ENCODE results near the gene ARPC5L.

The ARPC5L gene

DNA sequence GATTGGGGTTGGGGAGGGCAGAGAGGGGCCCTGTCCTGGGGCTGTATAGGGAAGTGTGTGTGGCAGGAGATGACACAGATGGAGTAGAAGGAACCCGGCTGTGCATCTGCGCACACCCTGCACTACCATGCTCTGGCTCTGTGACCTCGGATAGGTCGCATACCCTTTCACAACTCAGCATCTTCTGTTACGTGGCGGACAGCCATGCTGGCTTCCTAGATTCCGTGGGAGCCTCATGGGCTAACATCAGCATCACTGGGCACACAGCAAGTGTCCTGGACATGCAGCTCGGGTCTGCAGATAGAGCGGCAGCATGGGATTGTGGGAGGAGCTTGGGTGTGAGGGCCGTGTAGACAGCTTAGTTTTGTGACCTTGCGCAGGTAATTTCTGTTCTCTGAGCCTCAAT lies 9.2 kb downstream of the ARPC5L start:
- ATAC-seq: no peak
- peak overlapping the region; percentile 98 for H3K27ac Mint-ChIP-seq

DNA sequence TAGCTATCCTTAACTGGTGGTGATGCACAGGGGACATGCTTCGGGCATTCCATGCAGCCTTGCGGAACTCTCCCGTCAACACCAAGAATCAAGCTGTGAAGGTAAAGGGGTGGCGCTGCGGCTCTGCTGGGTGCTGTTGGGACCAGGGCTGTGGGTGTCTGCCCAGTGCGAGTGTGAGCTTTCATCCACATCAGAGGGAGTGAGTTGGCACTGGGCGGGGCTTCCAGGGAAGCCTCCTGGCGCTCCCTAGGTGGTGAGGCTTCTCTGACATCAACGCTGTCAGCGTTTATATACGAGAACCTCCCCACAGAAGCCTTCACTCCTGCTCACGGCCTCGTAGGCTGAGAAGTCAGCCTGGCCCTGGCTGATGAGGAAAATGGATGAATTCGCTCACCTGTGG lies 11.7 kb downstream of the ARPC5L start:
- Mint-ChIP-seq H3K4me1 (peaks cover 64% of the 10 kb centered on the region), H3K36me3 (peaks cover 100% of the 10 kb centered on the region), H3K9me3 (no peaks in the 10 kb centered on the region), H3K4me3 (peak overlapping the region; percentile 91), H3K27ac (peak overlapping the region; percentile 98)
- ATAC-seq (peak; percentile 14), DNase-seq (ENCODE audit: low spot score in 2 of 2) (peak in 1 of 2 donors; percentile 62)

More for the DNA sequence above, 9.2 kb downstream of the ARPC5L start:
- peak overlapping the region; percentile 91 for H3K4me3 Mint-ChIP-seq
- H3K36me3 Mint-ChIP-seq: peaks cover 83% of the 10 kb centered on the region
- H3K4me1 Mint-ChIP-seq: peaks cover 68% of the 10 kb centered on the region
- peak in 1 of 2 donors; percentile 63 for DNase-seq (ENCODE audit: low spot score in 2 of 2)
- no peaks in the 10 kb centered on the region for H3K9me3 Mint-ChIP-seq

DNA sequence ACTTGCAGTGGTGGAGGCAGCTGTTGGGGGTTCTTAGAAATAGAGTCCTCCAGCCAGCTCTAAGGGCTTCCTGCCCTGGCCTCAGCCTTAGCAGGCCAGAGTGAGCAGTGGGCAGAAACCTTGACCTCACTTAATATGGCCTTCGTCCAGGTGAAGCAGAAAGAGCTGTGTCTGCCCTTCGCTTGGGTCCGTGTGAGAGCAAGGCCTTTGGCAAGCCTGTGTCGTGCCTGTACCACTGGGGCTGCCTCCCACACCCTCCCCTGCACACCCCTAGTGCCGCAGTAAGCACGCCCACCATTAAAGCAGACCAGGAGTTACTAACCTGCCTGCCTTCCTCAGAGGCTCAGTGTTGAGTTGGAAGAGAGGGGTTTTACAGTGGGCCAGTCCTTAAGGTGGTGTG lies 13.6 kb downstream of the ARPC5L start:
- Mint-ChIP-seq H3K4me1 (peaks cover 62% of the 10 kb centered on the region), H3K27ac (peak overlapping the region; percentile 98), H3K9me3 (no peaks in the 10 kb centered on the region), H3K36me3 (peaks cover 99% of the 10 kb centered on the region), H3K4me3 (no peak overlapping the region)
- DNase-seq (ENCODE audit: low spot score in 2 of 2): no peak
- no peak for ATAC-seq

DNA sequence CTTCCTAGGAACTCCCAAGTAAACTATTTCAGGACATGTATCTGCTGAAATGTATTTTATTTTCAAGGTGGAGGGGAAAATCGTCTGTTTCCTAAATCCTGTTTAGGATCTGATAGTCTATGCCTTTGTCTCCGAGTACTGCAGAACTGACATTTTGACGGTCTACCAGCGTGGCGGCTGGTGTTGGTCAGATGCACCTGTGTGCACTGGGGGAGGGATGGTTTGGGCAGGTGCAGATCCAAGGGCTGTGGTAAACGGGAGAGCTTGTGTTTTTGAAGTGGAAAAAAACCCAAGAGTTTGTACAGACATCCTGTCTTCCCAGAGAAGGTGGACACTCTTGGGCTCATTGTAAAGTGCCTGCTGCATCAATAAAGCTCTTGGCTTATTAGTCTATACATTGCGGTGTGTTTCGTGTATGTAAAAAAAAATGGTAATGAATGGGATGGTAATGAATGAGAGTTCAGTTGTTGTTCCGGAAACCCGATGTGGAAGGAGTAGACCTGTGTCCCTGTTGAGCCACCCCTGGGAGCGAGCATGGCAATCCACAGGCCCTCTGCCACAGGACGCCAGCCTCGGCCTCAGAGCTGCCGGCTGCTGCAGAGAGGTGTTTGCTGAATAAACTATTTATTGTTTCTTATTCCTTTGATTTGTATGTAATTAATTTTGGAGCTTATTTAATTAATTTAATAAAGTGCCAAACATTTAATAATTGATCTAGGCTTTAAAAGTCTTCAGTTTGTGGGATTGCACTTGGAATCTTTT lies 15.3 kb downstream of the ARPC5L start:
- H3K27ac Mint-ChIP-seq: peak overlapping the region; percentile 65
- H3K36me3 Mint-ChIP-seq: peaks cover 97% of the 10 kb centered on the region

DNA sequence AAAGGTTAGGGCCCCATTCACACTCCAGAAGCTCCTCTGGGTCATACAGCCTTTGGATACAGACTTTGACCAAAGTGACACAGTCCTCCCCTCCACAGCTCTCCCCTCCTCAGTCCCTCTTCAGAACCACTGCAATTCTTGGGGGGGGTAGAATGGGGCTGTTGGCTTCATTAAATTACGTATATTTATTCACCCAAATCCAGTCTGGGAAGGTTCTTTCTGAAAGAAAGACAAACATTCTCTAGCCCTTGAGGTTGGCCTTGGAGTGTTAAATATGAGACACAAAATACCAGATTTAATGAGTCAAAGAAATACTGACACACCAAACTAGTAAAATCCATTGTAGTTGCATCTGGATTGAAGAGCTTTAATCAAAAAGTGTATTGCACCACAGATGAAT lies 16.1 kb downstream of the ARPC5L start:
- Mint-ChIP-seq H3K36me3 (peaks cover 93% of the 10 kb centered on the region), H3K4me1 (peaks cover 36% of the 10 kb centered on the region), H3K9me3 (no peaks in the 10 kb centered on the region), H3K27ac (peak overlapping the region; percentile 63), H3K4me3 (no peak overlapping the region)
- DNase-seq (ENCODE audit: low spot score in 2 of 2): no peak
- no peak for ATAC-seq

More for the DNA sequence above, 15.3 kb downstream of the ARPC5L start:
- ATAC-seq: no peak
- Mint-ChIP-seq H3K4me1 (peaks cover 45% of the 10 kb centered on the region), H3K9me3 (no peaks in the 10 kb centered on the region), H3K4me3 (no peak overlapping the region)
- no peak for DNase-seq (ENCODE audit: low spot score in 2 of 2)

DNA sequence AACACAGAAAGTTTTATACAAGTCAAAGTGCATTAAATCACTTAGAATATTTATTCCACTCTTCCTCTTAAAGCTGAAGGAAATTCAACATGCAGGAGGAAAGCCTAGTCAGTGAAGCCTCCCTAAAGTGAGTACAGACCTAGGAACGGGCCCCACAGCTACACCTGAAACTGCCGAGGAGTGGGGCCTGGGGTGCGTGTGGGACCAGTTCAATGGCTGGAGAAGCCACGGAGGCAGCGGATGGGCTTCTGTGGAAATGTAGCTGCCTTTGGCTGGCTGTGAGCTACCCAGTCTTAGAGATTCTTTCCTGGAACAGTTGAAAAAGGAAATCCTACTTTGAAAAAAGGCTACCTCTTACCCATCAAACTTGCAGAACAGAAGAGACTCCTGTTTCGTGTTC lies 16.6 kb downstream of the ARPC5L start:
- peaks cover 31% of the 10 kb centered on the region for H3K4me1 Mint-ChIP-seq
- peak overlapping the region; percentile 63 for H3K27ac Mint-ChIP-seq
- no peak for ATAC-seq
- no peak overlapping the region for H3K4me3 Mint-ChIP-seq
- DNase-seq (ENCODE audit: low spot score in 2 of 2): no peak
- no peaks in the 10 kb centered on the region for H3K9me3 Mint-ChIP-seq
- peaks cover 93% of the 10 kb centered on the region for H3K36me3 Mint-ChIP-seq

DNA sequence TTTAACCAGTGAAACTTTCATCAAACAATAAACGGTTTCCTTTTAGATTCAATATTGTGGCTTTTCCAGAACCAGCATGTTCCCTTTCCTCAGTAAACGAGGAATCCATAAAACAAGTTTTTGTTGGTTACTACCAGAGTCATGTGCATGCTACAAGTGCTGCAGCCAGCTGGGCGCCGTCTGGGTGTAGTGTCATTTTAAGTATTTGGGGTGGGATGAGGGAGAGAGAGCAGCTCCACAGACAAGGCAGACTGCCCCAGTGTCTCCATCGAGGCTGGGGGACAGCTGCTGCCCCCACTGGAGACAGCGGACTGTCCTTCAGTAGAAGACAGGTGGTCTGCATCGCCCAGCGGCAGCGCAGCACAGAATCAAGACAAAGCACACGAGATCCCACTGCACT lies 17.3 kb downstream of the ARPC5L start:
- Mint-ChIP-seq H3K4me3 (no peak overlapping the region), H3K4me1 (peaks cover 24% of the 10 kb centered on the region), H3K9me3 (no peaks in the 10 kb centered on the region), H3K36me3 (peaks cover 93% of the 10 kb centered on the region), H3K27ac (peak overlapping the region; percentile 63)
- no peak for DNase-seq (ENCODE audit: low spot score in 2 of 2)
- ATAC-seq: no peak

DNA sequence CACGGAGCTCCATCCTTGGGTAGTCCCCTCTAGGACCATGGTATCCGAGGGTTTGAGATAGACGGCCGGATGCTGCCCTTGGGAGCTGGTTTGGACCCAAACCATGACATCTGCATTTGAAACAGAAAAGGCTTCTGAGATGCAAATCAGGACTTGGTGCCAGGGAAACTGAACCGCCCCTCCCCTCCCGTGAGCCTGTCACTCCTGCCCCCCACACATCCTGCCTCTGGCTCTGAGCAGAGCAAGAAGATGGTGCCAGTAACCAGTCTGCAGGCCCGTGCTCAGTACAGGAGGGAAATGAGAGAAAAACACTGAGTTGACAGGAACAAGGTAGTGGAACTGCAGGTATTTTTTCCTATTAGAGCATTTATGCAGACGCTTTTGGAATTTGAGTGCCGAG lies 18.6 kb downstream of the ARPC5L start:
- peaks cover 93% of the 10 kb centered on the region for H3K36me3 Mint-ChIP-seq
- DNase-seq (ENCODE audit: low spot score in 2 of 2) (no peak), ATAC-seq (no peak)
- H3K27ac Mint-ChIP-seq: peak overlapping the region; percentile 63
- no peak overlapping the region for H3K4me3 Mint-ChIP-seq
- no peaks in the 10 kb centered on the region for H3K9me3 Mint-ChIP-seq
- H3K4me1 Mint-ChIP-seq: peaks cover 13% of the 10 kb centered on the region

DNA sequence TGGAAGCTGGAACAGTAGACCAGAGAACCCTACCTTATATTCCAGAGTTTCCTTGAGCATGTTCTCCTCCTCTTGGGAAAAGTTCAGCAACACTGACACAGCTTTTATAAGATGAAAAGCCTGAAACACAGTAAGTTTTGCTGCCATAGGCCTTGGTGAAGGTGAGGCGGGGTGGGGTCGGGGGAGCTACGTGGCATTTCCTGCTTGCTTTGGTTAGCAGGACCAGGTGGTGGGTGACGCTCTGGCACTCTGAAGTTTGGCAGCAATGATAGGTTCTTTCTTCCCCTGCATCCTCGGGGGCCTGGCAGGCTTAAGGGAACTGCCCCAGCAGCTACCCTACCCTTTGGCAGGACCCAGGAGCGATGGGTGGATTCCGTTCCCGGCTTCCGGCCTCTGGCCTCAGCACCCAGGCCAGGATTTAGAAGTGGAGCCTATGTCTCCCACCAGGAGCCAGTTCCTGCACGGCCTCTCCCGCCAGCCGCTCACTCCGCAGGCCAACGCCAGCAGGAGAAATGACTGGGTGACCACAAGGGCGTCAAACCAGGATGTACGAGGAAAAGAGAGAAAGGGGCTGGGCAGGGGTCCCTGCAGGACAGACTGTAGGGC lies 19.3 kb downstream of the ARPC5L start:
- H3K4me1 Mint-ChIP-seq: peaks cover 12% of the 10 kb centered on the region
- ATAC-seq: no peak
- no peak for DNase-seq (ENCODE audit: low spot score in 2 of 2)
- no peaks in the 10 kb centered on the region for H3K9me3 Mint-ChIP-seq
- H3K4me3 Mint-ChIP-seq: no peak overlapping the region
- H3K27ac Mint-ChIP-seq: peak overlapping the region; percentile 60
- peaks cover 87% of the 10 kb centered on the region for H3K36me3 Mint-ChIP-seq

DNA sequence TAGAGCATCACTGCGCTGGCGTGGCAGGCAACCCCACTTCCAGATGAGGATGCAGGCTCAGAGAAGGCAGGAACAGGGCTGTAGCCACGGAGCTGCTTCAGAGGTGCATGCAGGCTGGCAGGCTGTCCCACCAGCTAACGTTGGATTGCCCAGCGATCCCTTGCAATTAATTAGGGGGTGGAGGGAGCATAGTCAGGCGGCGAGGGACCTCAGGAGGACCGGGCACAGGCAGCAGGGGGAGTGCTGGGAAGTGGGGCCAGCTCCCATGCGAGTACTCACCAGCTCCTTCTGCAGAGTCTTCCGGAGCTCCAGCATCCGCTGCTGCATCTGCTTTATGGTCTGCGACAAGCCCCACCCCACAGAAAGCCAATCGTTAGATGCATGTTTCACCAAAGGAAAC lies 20.3 kb downstream of the ARPC5L start:
- no peak for DNase-seq (ENCODE audit: low spot score in 2 of 2)
- Mint-ChIP-seq H3K4me3 (no peak overlapping the region), H3K9me3 (no peaks in the 10 kb centered on the region), H3K4me1 (peaks cover 6% of the 10 kb centered on the region), H3K36me3 (peaks cover 85% of the 10 kb centered on the region), H3K27ac (peak overlapping the region; percentile 60)
- no peak for ATAC-seq

DNA sequence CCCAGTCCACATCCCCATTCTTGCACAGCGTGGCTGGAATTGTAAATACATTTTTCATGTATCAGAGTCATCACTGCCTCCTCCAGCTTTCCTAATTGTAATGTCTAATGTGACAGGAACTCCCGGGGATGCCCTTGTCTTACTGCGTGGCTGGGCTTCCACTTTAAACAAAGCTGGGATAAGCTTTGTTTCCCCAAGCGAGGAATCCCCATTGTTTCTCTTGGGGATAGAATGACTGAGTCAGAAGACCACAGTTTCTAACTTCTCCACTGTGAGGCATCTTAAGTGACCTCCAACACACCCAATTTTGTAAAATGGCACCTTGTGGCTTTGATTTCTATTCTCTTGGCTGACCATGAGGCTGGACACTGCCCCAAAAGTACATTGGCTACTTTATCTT lies 22.4 kb downstream of the ARPC5L start:
- H3K4me3 Mint-ChIP-seq: no peak overlapping the region
- peaks cover under 1% of the 10 kb centered on the region for H3K4me1 Mint-ChIP-seq
- ATAC-seq: no peak
- peak overlapping the region; percentile 70 for H3K27ac Mint-ChIP-seq
- no peak for DNase-seq (ENCODE audit: low spot score in 2 of 2)
- H3K9me3 Mint-ChIP-seq: no peaks in the 10 kb centered on the region
- H3K36me3 Mint-ChIP-seq: peaks cover 76% of the 10 kb centered on the region

DNA sequence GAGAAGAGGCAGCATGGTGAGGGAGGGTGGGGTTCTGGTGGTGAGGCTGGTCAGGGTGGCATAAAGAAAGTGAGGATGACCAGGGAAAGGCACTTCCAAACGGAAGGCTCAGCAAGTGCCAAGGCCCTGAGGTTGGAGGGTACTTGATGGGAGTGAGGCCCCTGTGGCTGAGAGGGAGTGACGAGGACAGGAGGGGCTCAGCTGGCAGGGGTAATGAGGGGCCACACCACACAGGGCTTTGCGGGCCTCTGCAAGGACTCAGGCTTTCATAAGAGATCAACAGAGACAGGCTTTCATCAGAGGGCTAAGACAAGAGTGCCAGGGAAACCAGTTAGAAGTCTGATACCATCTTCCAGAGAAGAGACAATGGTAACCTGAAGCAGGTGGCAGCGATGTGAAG lies 23.6 kb downstream of the ARPC5L start:
- no peak for ATAC-seq
- Mint-ChIP-seq H3K4me1 (no peaks in the 10 kb centered on the region), H3K9me3 (no peaks in the 10 kb centered on the region), H3K4me3 (no peak overlapping the region), H3K27ac (peak overlapping the region; percentile 61), H3K36me3 (peaks cover 77% of the 10 kb centered on the region)
- DNase-seq (ENCODE audit: low spot score in 2 of 2): no peak

DNA sequence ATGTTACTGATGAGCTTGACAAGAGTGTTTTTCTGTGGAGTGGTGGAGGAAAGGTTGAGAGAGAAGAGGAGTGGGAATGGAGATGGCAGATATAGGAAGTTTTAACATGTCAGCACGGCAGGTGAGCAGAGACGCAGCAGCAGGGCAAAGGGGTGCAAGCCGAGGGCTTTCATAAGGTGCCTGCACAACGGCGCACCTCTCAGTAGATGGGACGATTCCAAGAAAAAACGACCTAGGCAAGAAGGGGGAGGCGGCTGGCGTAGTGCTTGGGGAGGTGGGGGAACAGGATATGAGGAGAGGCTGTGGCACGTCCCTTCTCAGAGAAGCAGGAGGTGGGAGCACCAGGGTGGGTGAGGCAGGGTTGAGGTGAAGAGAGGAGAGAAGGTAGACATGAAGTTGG lies 24.5 kb downstream of the ARPC5L start:
- Mint-ChIP-seq H3K27ac (peak overlapping the region; percentile 61), H3K36me3 (peaks cover 77% of the 10 kb centered on the region), H3K4me1 (no peaks in the 10 kb centered on the region), H3K4me3 (no peak overlapping the region), H3K9me3 (no peaks in the 10 kb centered on the region)
- ATAC-seq (no peak), DNase-seq (ENCODE audit: low spot score in 2 of 2) (no peak)

DNA sequence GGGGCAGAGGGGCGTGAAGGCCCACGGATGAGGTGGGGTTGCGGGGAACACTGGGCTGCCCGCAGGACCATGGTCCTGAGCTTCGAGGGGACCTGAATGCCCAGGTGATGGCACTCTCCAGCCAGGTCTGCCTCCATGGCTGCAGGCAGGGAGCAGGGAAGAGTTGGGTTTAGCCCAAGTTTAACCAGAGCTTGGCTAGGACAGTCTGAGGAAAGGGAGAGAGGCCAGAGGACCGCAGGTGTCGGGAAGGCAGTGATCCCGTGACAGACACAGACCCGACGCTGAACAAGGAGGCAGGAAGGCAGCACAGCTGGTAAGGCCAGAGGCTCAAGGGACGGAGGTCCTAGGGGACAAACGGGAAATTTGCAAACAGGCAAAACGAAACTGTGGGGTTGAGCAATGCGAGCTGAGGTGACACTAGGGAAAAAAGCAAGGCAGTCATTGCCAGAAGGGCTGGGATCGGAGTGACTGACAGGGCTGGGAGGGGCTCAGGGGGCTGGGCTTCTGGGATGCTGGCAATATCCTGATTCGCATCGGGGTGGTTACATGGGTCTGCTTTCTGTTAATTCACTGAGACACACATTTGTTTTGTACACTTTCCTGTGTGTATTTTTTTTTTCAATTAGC lies 25.0 kb downstream of the ARPC5L start:
- ATAC-seq: no peak
- H3K4me1 Mint-ChIP-seq: no peaks in the 10 kb centered on the region
- H3K27ac Mint-ChIP-seq: no peak overlapping the region

DNA sequence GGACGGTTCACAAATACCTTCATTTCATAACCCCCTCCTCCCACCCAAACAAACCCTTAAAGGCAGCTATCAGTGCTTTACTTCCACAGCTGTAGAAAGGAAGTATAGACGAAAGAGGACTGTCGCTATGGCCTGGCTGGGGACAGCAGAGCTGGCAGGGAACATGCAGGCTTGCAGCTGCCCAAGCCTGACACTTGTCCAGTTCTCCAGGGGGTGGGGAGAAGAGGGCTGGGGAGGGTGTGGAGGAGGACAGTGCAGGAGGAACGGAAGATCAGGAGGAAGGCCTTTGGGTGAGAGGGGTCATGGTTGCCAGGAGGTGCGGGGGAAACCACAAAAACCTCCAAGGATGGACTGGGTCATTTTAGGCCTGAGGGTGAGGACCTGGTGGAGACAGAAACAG lies 25.9 kb downstream of the ARPC5L start:
- H3K27ac Mint-ChIP-seq: no peak overlapping the region
- DNase-seq (ENCODE audit: low spot score in 2 of 2) (no peak), ATAC-seq (no peak)
- H3K9me3 Mint-ChIP-seq: no peaks in the 10 kb centered on the region
- no peak overlapping the region for H3K4me3 Mint-ChIP-seq
- peaks cover 78% of the 10 kb centered on the region for H3K36me3 Mint-ChIP-seq
- H3K4me1 Mint-ChIP-seq: no peaks in the 10 kb centered on the region

More for the DNA sequence above, 25.0 kb downstream of the ARPC5L start:
- H3K4me3 Mint-ChIP-seq: no peak overlapping the region
- no peak for DNase-seq (ENCODE audit: low spot score in 2 of 2)
- H3K36me3 Mint-ChIP-seq: peaks cover 74% of the 10 kb centered on the region
- no peaks in the 10 kb centered on the region for H3K9me3 Mint-ChIP-seq

DNA sequence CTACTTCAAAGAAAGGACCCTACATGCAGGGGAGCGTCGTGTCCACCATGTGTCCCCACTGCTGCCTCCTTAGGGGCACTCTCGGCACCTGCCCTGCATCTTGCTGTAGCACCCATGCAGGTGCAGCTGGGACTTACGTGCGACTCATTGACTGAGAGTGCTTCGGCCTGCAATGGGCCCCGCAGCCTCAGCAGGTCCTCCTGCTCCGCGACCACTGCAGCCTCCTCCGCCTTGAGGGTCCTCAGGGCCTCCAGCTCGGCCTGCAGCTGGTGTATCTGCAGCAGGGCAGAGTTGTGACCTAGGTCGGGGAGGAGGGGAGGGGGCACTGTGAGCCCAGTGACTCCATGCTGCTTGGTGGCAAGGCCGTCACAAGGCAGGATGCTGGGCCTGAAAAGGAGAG lies 27.1 kb downstream of the ARPC5L start:
- Mint-ChIP-seq H3K27ac (no peak overlapping the region), H3K4me3 (no peak overlapping the region), H3K9me3 (no peaks in the 10 kb centered on the region), H3K36me3 (peaks cover 78% of the 10 kb centered on the region), H3K4me1 (no peaks in the 10 kb centered on the region)
- no peak for DNase-seq (ENCODE audit: low spot score in 2 of 2)
- no peak for ATAC-seq

Measured in stimulated activated effector memory CD8-positive, alpha-beta T cell treated with anti-CD3 and anti-CD28 coated beads, Interleukin-12 subunit alpha, Interleukin-12 subunit beta, amount 100 ng/mL, for 72 hours (primary cell).